HG02852 (cell line): Measurements from ENCODE around the gene CCL19.

Experiments
- ATAC-seq: cut with Tn5 transposase; IDR thresholded peaks from one replicate; pipeline ENCODE4 v1.9.1; 2021; ENCODE audit warnings: mild to moderate bottlenecking, moderate library complexity; ENCODE audit not compliant: unreplicated experiment

CCL19 gene

GRCh38 chr9:34701023-34701768, 10.1 kb upstream of the CCL19 start:
- no peak for ATAC-seq

- no peak for ATAC-seq
Measured at GRCh38 chr9:34694811-34695210, 3.7 kb upstream of the CCL19 start.

- no peak for ATAC-seq
Measured at GRCh38 chr9:34693560-34693959, 2.5 kb upstream of the CCL19 start.

- no peak for ATAC-seq
Measured at GRCh38 chr9:34691936-34692315, 850 bp upstream of the CCL19 start.

DNA sequence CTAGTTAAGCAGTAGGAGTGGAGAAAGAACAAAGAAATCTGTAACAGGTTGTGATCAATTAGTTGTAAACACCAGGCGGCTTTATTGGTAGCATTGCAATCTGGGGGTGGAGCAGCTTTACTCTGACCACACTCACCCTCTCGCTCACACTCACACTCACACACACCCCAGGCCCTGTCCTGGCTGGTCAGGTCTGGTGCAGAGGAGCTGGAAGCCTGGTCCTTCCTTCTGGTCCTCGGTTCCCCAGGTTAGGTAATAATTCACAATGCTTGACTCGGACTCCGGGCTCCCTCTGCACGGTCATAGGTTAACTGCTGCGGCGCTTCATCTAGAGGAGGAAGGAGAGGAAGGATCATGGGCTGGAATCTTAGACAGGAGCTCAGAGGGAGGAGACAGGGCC, 1.6 kb downstream of the CCL19 start:
- no peak for ATAC-seq

- no peak for ATAC-seq
Measured at GRCh38 chr9:34689116-34689470, 2.0 kb downstream of the CCL19 start.

- ATAC-seq: no peak
Measured at GRCh38 chr9:34688329-34689115, 2.6 kb downstream of the CCL19 start.

GRCh38 chr9:34687276-34688030, 3.6 kb downstream of the CCL19 start:
- no peak for ATAC-seq

DNA sequence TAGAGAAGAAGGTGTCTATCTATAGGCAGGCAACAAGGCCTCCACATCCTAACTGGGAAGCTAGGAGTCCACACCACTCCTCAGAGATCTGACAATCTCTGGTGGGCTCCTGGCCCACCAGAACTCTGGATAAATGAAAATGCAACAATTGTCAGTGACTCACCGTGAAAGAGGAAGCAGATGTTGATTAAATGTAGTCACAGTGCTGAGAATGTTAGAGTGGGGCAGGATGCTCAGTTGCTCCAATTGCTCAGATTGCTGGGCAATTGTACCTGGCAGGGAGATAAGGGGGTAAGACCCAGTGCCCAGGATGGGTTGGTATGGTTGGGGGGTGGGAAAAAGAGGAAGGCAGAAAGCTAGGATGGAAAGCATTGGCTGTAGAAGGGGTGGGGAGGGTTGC, 4.3 kb downstream of the CCL19 start:
- no peak for ATAC-seq

DNA sequence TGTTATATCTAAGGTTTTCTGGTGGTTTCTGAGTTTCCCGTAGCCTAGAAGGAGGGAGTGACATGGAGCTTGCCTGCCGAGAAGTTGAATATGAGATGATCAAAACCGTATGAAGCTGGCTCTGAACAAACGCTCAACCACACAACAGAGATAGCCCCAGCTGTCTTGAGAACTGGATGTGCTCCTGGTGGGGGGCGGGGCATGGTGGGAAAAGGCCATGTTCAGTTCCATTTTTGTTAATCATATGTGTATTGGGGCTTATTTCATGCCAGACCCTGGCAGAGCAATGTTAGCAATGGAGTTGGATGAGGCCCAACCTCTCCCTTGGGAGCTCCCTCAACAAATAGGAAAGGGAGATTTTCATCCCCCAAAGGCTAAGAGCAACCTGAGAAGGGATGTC, 4.8 kb downstream of the CCL19 start:
- ATAC-seq: no peak

DNA sequence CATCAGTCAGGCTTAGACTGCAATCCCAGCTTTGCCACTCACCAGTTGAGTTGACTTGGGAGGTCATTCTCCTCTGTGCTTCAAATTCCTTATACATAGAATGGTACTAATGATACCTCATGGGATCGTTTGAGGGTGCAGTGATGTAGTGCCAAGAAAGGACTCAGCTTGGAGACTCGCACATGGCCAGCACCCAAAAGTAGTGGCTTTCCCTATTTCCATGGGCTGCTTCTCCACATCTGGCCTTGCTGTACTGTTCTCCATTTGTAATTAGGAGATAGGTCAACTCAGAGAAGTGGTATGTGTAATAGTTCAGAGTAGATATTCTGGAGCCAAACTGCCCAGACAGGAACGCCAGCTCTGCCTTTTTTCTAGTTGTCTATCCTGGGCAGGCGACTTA, 5.5 kb downstream of the CCL19 start:
- no peak for ATAC-seq

- ATAC-seq: no peak
Measured at GRCh38 chr9:34684816-34685215, 6.3 kb downstream of the CCL19 start.

- no peak for ATAC-seq
Measured at GRCh38 chr9:34684145-34684544, 6.9 kb downstream of the CCL19 start.

- no peak for ATAC-seq
Measured at GRCh38 chr9:34675869-34676268, 15.2 kb downstream of the CCL19 start.

GRCh38 chr9:34675048-34675714, 15.9 kb downstream of the CCL19 start:
- no peak for ATAC-seq

DNA sequence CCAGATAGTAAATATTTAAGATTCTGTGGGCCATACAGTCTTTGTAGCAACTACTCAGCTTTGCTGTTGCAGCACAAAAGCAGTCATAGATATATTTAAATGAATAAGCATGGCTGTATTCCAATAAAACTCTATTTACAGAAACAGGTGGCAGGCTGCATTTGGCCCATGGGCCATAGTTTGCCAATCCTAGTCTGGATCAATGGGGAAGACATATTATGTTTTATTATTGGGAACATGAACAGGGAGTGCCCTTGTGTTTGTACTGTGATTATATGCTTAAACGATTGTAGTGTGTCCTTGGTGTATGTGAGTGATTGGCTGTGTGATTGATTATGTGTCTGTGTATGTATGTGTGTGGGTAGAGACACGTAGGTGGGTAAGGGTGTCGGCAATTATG, 16.6 kb downstream of the CCL19 start:
- no peak for ATAC-seq

GRCh38 chr9:34671307-34671706, 19.8 kb downstream of the CCL19 start:
- ATAC-seq: no peak

- ATAC-seq: no peak
Measured at GRCh38 chr9:34669809-34670562, 21.1 kb downstream of the CCL19 start.

DNA sequence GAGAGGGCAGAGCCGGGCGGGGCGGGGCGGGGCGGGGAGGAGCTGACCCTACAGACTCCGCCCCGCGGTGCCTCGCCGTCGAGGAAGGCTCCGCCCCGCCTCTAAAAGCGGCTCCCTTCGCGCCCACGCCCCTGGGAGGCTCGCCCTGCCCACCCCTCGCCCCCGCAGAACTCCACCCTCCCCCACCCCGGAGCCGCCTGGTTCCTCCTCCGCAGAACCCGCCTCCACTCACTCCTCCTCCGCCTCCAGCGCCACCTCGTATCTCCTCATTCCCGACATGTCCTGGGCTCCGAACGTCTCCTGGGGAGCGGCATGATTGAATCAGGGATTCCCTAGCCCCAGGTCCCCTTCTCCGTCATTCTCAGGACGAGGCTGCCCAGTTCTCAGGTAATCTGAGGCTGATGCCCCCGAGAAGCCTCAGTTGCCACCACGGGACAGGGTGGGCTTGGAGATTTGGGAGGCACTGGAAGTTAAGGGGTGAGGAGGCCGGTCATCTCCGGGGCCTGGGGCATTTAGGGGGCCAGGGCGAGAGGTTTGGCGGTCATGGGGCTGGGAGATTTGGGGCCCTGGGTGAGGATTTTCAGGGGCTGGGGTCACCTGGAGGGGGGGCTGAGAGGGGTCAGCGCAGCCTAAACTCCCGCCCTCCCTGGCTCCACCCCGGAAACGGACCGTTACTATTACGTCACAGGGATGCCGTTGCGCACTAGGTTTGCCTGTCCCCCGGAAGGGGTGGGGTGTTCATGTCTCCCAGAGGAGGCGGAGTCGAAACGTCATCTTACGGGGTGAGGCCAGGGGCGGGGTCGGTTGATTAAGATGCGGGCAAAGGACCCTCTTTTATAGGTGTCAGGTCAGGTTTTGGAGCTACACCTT, 25.5 kb downstream of the CCL19 start:
- ATAC-seq: peak; percentile 72

GRCh38 chr9:34665067-34665380, 26.1 kb downstream of the CCL19 start:
- ATAC-seq: peak; percentile 13
